Measurements from ENCODE around the gene ZNF559. TPM values are rescaled to one million over a fixed set of nuclear protein-coding genes. Genes with fewer than 3 reads are reported as not detected.

Gene ZNF559
- total RNA-seq, 2 donors from 2014 or later = 9.4 to 13.3 TPM

- no peaks in the 10 kb centered on the region for H3K4me1 ChIP-seq
- TF ChIP-seq CTCF (IDR thresholded peaks at IDR 0.05) = no peak
- no peaks in the 10 kb centered on the region for H3K27me3 ChIP-seq
- no peak overlapping the region for H3K27ac ChIP-seq
- peaks cover 29 to 100% of the 10 kb centered on the region in 2 donors for H3K9me3 ChIP-seq
- H3K36me3 ChIP-seq = peaks cover 34% of the 10 kb centered on the region
- DNase-seq (ENCODE audit: low spot score) = no peak
- H3K4me3 ChIP-seq = no peak overlapping the region
These were observed 24.3 kb downstream of the ZNF559 start for GRCh38 chr19:9348253-9348652.

GRCh38 chr19:9348671-9349070, 24.7 kb downstream of the ZNF559 start:
- no peak overlapping the region for H3K4me3 ChIP-seq
- peaks cover 25 to 100% of the 10 kb centered on the region in 2 donors for H3K9me3 ChIP-seq
- H3K4me1 ChIP-seq = no peaks in the 10 kb centered on the region
- H3K27me3 ChIP-seq = no peaks in the 10 kb centered on the region
- peaks cover 30% of the 10 kb centered on the region for H3K36me3 ChIP-seq
- no peak for TF ChIP-seq CTCF (IDR thresholded peaks at IDR 0.05)
- no peak overlapping the region for H3K27ac ChIP-seq
- DNase-seq (ENCODE audit: low spot score) = no peak

- peaks cover 25 to 100% of the 10 kb centered on the region in 2 donors for H3K9me3 ChIP-seq
- no peak for DNase-seq (ENCODE audit: low spot score)
- H3K27ac ChIP-seq = no peak overlapping the region
- no peak overlapping the region for H3K4me3 ChIP-seq
- no peaks in the 10 kb centered on the region for H3K27me3 ChIP-seq
- no peaks in the 10 kb centered on the region for H3K4me1 ChIP-seq
- no peak for TF ChIP-seq CTCF (IDR thresholded peaks at IDR 0.05)
- H3K36me3 ChIP-seq = peaks cover 24% of the 10 kb centered on the region
These were observed 28.5 kb downstream of the ZNF559 start for GRCh38 chr19:9352505-9352904.

GRCh38 chr19:9353011-9353410, 29.0 kb downstream of the ZNF559 start:
- no peaks in the 10 kb centered on the region for H3K4me1 ChIP-seq
- TF ChIP-seq CTCF (IDR thresholded peaks at IDR 0.05) = no peak
- H3K36me3 ChIP-seq = peaks cover 29% of the 10 kb centered on the region
- H3K4me3 ChIP-seq = no peak overlapping the region
- no peaks in the 10 kb centered on the region for H3K27me3 ChIP-seq
- no peak overlapping the region for H3K27ac ChIP-seq
- peaks cover 24 to 100% of the 10 kb centered on the region in 2 donors for H3K9me3 ChIP-seq
- no peak for DNase-seq (ENCODE audit: low spot score)

GRCh38 chr19:9354651-9355050, 30.7 kb downstream of the ZNF559 start:
- Histone ChIP-seq H3K27ac (no peak overlapping the region), H3K4me1 (no peaks in the 10 kb centered on the region), H3K27me3 (no peaks in the 10 kb centered on the region), H3K36me3 (peaks cover 29% of the 10 kb centered on the region), H3K4me3 (no peak overlapping the region), H3K9me3 (peaks cover 8 to 100% of the 10 kb centered on the region in 2 donors)
- DNase-seq (ENCODE audit: low spot score) = no peak
- no peak for TF ChIP-seq CTCF (IDR thresholded peaks at IDR 0.05)

- H3K4me3 ChIP-seq = no peak within 1 kb of the TSS
- H3K27ac ChIP-seq = no peak within 1 kb of the TSS
- DNase-seq (ENCODE audit: low spot score) = no peak
- H3K27me3 ChIP-seq = no peaks in the 10 kb centered on the region
- H3K36me3 ChIP-seq = peaks cover 21% of the 10 kb centered on the region
- H3K9me3 ChIP-seq = peaks cover 12 to 98% of the 10 kb centered on the region in 2 donors
- H3K4me1 ChIP-seq = no peaks in the 10 kb centered on the region
- TF ChIP-seq CTCF (IDR thresholded peaks at IDR 0.05) = no peak
These were observed 38.9 kb downstream of the ZNF559 start, which contains the start of gene ZNF177 for GRCh38 chr19:9362905-9363304. TSS of gene ZNF177 (plus strand) at chr19:9363013. CDS start at chr19:9378312, 15,299 bp downstream.

All from right atrium auricular region (tissue), 2 donors.